Stimulated activated effector memory CD8-positive, alpha-beta T cell treated with anti-CD3 and anti-CD28 coated beads, Interleukin-12 subunit alpha, Interleukin-12 subunit beta, amount 100 ng/mL, for 72 hours (primary cell): Measurements from ENCODE around the gene NFYC.

ENCODE experiments used
- ATAC-seq: fragments of 150-1000 bp; cut with Tn5 transposase; 2 replicates; pipeline ENCODE4 v1.10.0; 2021
- DNase-seq, 2 donors: peaks; one replicate each; pipeline ENCODE4 v3.0.0; 2021 to 2022; ENCODE audit warnings: low spot score in 2 of 2
- H3K27ac Mint-ChIP-seq: one replicate; pipeline ENCODE4 v1.8.0; 2022; ENCODE audit warnings: mild to moderate bottlenecking, mixed read lengths
- H3K36me3 Mint-ChIP-seq: one replicate; pipeline ENCODE4 v1.8.0; 2022; ENCODE audit warnings: mild to moderate bottlenecking, mixed read lengths
- H3K4me1 Mint-ChIP-seq: one replicate; pipeline ENCODE4 v1.8.0; 2022; ENCODE audit warnings: mixed read lengths
- H3K4me3 Mint-ChIP-seq: one replicate; pipeline ENCODE4 v1.8.0; 2022; ENCODE audit warnings: mild to moderate bottlenecking, mixed read lengths
- H3K9me3 Mint-ChIP-seq: one replicate; pipeline ENCODE4 v1.8.0; 2022; ENCODE audit warnings: mixed read lengths

The NFYC gene

DNA sequence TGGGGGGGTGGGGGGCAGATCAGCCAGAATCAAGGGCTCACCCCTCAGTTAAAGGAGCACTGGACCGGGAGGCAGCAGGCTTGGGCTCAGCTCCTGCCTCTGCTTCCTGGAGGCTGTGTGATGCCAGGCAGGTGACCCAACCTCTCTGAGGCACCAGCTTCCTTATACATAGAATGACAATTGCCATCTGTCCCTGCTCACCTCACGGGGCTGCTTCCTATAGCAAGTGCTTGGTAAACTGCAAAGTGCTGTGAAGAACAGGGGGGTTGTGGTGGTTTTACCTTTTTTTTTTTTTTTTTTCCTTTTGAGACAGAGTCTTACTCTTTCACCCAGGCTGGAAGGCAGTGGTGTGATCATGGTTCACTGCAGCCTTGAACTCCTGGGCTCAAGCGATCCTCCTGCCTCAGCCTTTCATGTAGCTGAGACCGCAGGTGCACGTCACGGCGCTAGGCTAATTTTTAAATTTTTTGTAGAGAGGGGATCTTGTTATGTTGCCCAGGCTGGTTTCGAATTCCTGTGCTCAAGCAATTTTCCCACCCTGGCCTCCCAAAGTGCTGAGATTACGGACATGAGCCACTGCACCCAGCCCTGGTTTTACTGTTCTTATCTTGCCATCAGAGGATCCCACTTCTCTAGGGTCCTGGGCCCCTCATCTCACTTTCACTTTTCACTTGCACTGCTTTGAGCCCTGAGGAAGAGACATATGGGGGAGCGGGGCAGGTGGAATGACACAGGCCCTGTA, 103.6 kb downstream of the NFYC start:
- H3K27ac Mint-ChIP-seq = peak overlapping the region; percentile 26
- H3K4me3 Mint-ChIP-seq = peak overlapping the region; percentile 25
- no peak for DNase-seq
- H3K9me3 Mint-ChIP-seq = no peaks in the 10 kb centered on the region
- H3K36me3 Mint-ChIP-seq = no peaks in the 10 kb centered on the region
- ATAC-seq = no peak
- H3K4me1 Mint-ChIP-seq = peaks cover 22% of the 10 kb centered on the region

DNA sequence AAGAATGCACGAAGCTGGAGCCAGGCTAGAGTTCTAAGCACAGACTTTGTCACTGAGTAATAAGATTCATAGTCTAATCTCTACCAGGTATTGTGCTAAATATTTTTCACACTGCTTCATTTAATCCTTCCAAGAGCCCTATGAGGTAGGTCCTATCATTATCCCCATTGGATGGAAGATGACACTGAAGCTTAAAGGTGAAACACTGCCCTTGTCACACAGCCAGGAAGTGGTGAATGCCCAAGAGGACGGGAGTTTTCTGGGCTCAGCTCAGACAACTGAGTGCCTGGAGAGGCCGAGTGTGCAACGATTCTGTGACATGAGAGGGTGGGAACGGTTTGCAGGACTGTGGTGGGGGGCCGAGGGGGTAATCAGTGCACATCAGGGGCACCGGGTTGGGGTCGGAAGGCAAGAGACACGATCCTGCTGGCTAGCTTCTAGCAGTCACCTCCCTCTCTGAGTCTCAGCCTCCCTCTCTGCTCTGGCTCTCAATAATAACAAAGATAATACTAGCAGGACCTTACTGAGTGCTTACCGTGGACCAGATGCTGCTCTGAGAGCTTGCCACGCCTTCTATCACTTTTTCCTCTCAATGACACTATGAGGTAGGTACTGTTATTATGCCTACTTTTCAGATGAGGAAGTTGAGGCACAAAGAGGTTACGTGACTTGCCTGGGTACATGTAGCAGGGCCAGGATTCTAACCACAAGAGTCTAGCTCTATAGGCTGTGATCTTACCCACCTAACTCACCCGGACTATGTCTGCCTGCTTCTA, 104.5 kb downstream of the NFYC start:
- Mint-ChIP-seq H3K4me3 (peak overlapping the region; percentile 25), H3K36me3 (no peaks in the 10 kb centered on the region), H3K27ac (peak overlapping the region; percentile 26), H3K9me3 (no peaks in the 10 kb centered on the region), H3K4me1 (peaks cover 29% of the 10 kb centered on the region)
- DNase-seq (no peak), ATAC-seq (peak; percentile 51)

DNA sequence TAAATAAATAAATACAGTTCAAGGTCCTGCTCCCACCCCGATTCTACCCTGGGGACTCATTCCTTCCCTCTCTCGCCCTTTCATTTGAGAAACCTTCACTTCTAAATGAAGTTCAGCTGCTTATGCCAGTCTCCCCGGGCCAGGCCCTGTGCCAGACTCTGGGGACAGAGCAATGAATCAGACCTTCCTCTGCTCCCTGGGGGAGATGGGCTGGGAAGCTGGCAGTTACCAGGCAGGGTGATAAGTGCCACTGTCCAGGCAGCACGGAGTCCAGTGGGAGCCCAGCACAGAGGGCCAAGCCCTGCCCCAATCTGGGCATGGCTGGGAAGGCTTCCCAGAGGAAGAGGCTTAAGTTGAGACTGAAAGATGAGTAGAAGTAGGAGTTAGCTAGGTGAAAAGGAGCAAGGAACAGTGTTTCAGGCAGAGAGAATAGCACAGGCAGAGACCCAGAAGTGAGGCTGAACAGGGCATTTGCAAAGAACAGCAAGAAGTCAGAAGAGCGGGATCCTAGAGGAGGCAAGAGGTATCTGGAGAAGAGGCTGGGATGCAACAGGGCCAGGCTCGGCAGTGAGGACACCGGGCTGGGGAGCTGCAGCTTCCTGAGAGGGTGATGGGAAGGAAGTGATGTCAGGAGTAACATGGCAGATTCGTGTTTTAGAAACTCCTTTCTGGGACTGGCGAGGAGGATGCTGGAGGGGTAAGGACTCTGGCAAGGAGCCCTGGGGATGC, 105.6 kb downstream of the NFYC start:
- Mint-ChIP-seq H3K4me3 (no peak overlapping the region), H3K36me3 (no peaks in the 10 kb centered on the region), H3K9me3 (no peaks in the 10 kb centered on the region), H3K27ac (peak overlapping the region; percentile 60), H3K4me1 (peaks cover 39% of the 10 kb centered on the region)
- DNase-seq (no peak), ATAC-seq (no peak)

DNA sequence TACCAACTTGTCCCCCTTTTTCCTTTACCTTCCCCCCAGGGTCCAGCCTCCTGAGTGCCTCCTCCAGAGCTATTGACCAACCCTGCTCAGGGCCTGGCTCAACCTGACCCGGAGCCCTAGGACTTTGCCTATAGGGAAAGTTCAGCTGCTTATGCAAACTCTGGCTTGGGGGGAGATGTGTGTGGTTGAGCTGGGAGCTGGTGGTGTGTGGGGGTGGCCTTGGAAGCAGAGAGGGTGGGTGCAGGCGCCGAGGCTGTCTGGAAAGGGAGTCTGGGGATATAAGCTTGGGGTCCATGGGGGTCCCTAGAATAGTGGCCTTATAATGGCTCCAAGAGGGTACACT, 106.1 kb downstream of the NFYC start:
- no peak for DNase-seq
- Mint-ChIP-seq H3K36me3 (no peaks in the 10 kb centered on the region), H3K27ac (peak overlapping the region; percentile 60), H3K4me3 (no peak overlapping the region), H3K9me3 (no peaks in the 10 kb centered on the region), H3K4me1 (peaks cover 39% of the 10 kb centered on the region)
- ATAC-seq = no peak

DNA sequence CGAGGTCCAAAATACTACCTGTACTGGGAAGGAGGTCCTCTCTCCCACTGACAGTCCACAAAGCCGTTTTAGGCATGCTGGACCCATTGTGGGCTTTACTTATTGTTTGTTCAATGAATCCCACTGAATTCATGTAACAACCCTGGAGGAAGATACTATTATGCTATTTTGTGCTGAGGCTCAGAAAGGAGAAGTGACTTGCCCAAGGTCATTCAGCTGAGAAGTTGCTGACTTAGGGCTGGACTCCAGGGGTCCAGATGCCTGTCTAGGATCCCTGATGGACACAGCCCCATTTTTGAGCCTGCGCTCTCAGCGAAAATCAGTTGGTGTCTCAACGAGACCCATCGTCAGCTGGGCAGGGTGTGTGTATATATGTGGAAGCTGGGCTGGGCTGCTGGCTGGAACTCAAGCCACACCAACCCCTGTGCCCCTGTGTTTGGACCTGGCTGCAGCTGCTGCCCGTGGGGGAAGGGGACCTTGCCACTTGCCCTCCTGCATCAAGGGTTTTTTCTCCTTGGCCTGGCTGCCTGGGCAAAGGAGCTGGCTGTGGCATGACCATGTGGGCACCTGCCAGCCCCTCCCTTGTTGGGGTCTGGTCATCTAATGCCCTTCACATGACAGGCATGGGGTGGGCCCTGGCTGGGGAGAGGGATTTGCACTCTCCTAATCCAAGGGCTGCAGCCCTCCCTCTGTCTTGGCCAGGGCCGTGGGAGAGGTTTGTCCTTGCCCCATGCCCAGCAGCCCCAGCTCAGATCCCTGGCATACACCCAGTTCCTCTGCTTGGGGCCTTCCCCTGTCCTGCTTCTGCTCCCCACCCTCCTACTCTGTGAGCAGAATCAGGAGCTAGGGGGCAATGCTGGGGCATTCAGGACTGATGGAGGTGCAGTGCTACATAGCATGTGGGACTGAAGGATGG, 107.1 kb downstream of the NFYC start:
- no peak overlapping the region for H3K4me3 Mint-ChIP-seq
- no peak for DNase-seq

DNA sequence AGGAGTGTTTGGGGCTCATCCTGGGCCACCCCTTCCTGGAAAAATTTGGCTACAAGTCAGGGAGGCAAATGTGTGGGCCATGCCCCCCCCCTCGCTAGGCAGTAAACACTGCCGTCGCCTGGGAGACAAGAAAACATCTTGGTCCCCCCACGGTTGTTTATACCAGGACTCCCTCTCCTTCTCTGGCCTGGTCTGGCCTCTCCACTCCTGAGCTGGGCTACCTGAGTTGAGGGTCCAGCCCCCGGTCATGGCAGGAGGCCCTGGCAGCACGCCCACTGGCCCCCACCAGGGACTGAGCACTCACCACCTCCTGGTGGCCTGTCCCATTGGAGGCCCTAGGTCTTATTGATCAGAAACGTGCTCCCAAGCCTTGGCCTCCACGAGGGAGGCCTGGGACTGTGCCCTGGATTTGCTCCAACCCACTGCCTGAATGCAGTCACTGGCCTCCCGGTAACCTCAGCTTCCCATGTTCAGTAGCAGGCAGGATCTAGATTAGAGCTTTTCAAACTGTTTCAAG, 107.9 kb downstream of the NFYC start:
- ATAC-seq (no peak), DNase-seq (no peak)
- Mint-ChIP-seq H3K4me3 (no peak overlapping the region), H3K4me1 (peaks cover 39% of the 10 kb centered on the region), H3K9me3 (no peaks in the 10 kb centered on the region), H3K36me3 (no peaks in the 10 kb centered on the region), H3K27ac (no peak overlapping the region)

More for the DNA sequence above, 107.1 kb downstream of the NFYC start:
- ATAC-seq = no peak
- no peaks in the 10 kb centered on the region for H3K9me3 Mint-ChIP-seq
- H3K4me1 Mint-ChIP-seq = peaks cover 39% of the 10 kb centered on the region
- H3K27ac Mint-ChIP-seq = peak overlapping the region; percentile 60
- H3K36me3 Mint-ChIP-seq = no peaks in the 10 kb centered on the region

DNA sequence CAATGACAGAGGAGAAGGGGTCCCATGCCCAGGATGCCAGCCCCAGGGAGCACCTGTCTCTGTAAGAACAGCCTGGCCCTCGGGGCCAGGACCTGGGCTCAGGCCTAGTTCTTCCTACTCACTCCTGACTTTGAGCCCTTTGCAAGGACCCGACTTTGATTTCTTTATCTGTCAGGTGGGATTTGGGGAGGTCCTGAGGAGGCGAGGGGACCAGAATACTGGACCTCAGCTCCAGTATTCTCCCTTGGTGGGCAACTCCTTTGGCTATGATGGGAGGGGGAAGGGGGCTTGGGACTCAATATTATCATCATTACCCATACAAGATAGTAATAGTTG, 110.2 kb downstream of the NFYC start:
- Mint-ChIP-seq H3K27ac (peak overlapping the region; percentile 23), H3K4me3 (peak overlapping the region; percentile 54), H3K4me1 (peaks cover 27% of the 10 kb centered on the region), H3K9me3 (no peaks in the 10 kb centered on the region), H3K36me3 (no peaks in the 10 kb centered on the region)
- no peak for ATAC-seq
- no peak for DNase-seq

DNA sequence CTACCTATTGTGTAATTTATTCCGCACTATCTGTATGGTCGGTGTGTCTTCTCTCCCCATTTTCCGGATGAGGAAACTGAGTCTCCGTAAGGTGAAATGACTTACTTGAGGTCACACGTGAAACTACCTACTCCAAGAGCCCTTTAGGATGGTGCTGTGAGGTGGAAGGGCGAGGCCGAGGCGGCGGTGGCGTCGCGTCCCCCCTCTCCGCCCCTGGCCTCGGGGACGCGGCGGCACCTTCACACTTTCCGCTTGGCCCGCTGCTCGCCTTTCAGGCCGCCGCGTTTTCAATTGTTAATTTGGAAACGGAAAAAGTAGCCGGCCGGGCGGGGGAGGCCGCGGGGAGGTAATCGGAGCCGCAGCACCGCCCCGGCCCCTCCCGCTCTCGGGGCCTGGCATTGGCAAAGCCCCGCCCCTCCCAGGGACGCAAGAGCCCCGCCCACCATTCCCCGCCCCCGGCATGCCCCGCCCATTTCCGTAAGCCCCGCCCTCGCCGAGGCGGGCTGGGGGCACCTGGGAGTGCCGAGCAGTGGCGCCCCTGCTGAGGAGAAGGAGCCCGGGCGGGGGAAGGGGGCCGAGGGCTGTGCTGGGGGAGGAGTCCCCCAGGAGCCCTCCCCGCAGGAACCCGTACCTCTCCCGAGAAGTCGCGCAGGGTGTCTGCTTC, 110.7 kb downstream of the NFYC start:
- no peaks in the 10 kb centered on the region for H3K9me3 Mint-ChIP-seq
- H3K36me3 Mint-ChIP-seq = no peaks in the 10 kb centered on the region
- H3K4me1 Mint-ChIP-seq = peaks cover 23% of the 10 kb centered on the region
- ATAC-seq (peak; percentile 86), DNase-seq (peak; percentile 74 to 89)
- peak overlapping the region; percentile 54 for H3K4me3 Mint-ChIP-seq
- peak overlapping the region; percentile 23 for H3K27ac Mint-ChIP-seq

DNA sequence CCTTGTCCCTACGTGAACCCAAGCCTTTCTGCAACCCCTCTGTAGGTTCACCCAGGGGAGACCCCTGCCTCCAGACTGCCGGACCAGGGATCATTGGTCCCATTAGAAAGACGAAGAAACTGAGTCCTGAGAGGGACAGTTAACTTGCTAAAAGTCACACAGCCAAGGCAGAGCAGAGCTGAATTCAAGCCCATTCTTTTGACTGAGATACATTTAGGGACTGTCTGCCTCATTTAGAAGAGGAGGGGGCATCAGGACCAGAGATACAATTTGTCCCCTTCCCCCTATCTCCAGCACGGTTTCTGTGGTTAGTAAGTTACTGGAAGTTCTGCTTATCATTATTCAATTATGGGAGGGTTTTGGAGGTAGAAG, 111.2 kb downstream of the NFYC start:
- no peaks in the 10 kb centered on the region for H3K9me3 Mint-ChIP-seq

DNA sequence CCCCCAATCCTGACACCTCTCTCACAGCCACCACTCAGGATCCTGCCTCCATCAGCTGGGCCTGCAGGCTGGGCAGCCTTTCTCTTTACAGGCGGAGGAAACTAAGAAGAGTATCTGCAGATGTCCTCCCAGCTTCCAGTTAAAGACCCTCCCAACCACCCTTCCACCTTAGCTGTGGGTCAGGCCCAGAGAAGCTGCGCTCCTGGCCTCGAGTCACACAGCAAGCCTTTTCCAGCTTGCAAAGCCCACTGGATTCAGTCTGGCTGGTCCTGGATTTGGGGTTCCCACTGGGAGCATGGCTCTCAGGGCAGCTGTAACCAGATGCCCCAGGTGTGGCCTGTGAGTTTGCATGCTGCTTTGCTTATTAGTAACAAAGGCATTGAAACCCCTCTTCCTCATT, 111.9 kb downstream of the NFYC start:
- ATAC-seq (no peak), DNase-seq (no peak)
- Mint-ChIP-seq H3K4me3 (no peak overlapping the region), H3K36me3 (no peaks in the 10 kb centered on the region), H3K27ac (no peak overlapping the region), H3K9me3 (no peaks in the 10 kb centered on the region), H3K4me1 (peaks cover 19% of the 10 kb centered on the region)

More for the DNA sequence above, 111.2 kb downstream of the NFYC start:
- DNase-seq = no peak
- Mint-ChIP-seq H3K4me3 (peak overlapping the region; percentile 54), H3K36me3 (no peaks in the 10 kb centered on the region), H3K4me1 (peaks cover 18% of the 10 kb centered on the region), H3K27ac (peak overlapping the region; percentile 23)
- ATAC-seq = no peak

DNA sequence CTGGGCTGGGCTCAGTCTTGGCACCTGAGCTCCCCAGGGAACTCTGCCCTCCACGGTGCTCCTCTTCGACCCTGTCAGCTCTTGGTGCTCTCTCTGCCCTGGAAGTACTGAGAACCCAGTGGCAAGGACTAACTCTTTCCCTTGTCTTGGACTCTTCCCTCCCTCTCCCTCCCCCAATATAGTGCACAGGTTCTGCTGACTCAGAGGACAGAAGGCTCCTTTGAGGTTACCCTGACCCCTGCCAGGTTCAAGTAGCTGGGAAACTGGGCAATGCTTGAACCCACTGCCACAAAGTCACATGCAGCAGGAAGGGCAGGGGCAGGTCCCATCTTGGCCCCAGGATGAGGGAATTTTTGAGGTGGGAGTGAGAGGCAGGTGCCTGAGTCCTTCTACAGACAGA, 112.4 kb downstream of the NFYC start:
- no peak overlapping the region for H3K4me3 Mint-ChIP-seq

DNA sequence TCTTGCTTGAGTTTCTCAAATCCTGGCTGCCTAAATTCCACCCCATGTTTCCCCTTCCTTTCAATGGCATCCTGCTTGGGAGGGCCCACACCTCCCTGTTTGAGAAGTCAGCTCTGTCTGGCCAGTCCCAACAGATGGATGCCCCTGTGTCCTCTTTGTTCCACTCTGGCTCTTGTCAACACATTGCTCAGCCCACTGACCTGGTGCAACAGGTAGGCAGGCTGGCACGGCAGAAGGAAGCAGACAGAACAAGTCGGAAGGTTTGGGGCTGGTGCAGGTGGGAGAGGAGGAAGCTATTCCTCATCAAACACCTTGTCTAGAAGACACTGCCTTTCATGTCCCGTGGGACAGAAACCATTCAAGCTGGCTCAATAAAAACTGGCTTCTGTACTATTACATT, 114.7 kb downstream of the NFYC start:
- DNase-seq = no peak
- no peaks in the 10 kb centered on the region for H3K9me3 Mint-ChIP-seq
- peaks cover 29% of the 10 kb centered on the region for H3K4me1 Mint-ChIP-seq
- no peak overlapping the region for H3K4me3 Mint-ChIP-seq
- H3K36me3 Mint-ChIP-seq = no peaks in the 10 kb centered on the region
- no peak overlapping the region for H3K27ac Mint-ChIP-seq
- no peak for ATAC-seq

More for the DNA sequence above, 112.4 kb downstream of the NFYC start:
- no peak overlapping the region for H3K27ac Mint-ChIP-seq
- ATAC-seq = no peak
- peaks cover 23% of the 10 kb centered on the region for H3K4me1 Mint-ChIP-seq
- H3K9me3 Mint-ChIP-seq = no peaks in the 10 kb centered on the region
- no peaks in the 10 kb centered on the region for H3K36me3 Mint-ChIP-seq
- no peak for DNase-seq

DNA sequence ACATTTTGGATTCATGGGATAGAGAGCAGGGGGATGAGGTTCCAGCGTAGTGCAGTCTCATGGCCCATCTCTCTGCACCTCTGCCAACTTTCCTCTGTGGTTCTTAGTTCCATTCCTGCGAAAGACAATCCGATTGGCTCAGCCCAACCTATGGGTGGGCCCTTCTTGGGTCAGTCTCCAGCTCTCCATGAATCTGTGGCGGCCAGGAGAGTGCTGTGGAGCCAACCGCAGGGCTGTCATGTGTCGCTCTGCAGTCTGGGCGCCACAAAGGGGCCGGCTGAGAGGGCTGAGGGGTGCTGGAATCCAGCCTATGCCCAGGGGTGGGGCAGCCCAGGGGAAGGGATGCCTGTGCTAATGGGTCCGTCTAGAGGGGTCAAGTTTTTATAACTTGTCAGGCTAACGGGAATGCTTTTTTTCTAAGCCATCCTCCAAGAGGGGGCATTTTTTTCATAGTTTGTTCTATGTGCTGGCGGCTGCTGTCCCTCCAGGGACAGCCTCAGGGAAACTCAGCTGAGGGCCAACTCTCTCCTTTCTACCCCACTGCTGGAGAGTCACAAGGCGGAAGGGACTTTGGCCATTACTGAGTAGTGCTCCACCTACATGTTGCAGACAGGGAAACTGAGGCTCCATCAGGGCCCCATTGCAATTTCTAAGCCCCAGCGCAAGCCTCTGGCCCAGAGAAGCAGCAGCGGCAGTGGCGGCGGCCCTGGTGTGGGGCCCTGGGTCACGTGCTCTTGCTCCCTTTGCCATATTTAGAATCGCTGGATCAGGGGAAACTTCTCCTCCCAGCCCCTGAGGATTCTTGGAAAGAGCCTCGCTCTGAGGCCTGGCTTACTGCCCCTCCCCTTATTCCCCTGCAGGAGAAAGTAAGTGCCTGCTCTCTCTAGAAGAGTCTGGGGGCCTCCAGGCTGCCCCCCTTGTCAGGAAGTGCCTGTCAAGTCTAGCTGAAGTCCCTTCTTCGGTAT, 115.5 kb downstream of the NFYC start:
- H3K4me3 Mint-ChIP-seq = no peak overlapping the region
- no peaks in the 10 kb centered on the region for H3K9me3 Mint-ChIP-seq
- DNase-seq (no peak), ATAC-seq (no peak)
- no peak overlapping the region for H3K27ac Mint-ChIP-seq
- no peaks in the 10 kb centered on the region for H3K36me3 Mint-ChIP-seq
- peaks cover 22% of the 10 kb centered on the region for H3K4me1 Mint-ChIP-seq
